WTC11 (cell line): ENCODE results near the gene ANGPTL5. TPM values are rescaled to one million over a fixed set of nuclear protein-coding genes. Genes with fewer than 3 reads are reported as not detected.

Experiments
- ATAC-seq: fragments of 200-7000 bp; cut with Tn5 transposase; 2 replicates; pipeline ENCODE4 v1.10.0; 2021; ENCODE audit warnings: mild to moderate bottlenecking, moderate library complexity
- CTCF ChIA-PET: fragments of 300-600 bp; sonication (Branson Sonifier 250); formaldehyde crosslinking; loops from one replicate; lab custom pipeline; 2021; ENCODE audit warnings: antibody characterized with exemption; lab: Charles Lee
- POLR2A ChIA-PET: fragments of 350-600 bp; sonication (Branson Sonifier 250); formaldehyde crosslinking; loops from one replicate; lab custom pipeline; 2021; ENCODE audit warnings: antibody characterized with exemption; lab: Charles Lee
- DNase-seq: peaks from one replicate; pipeline ENCODE4 v3.0.0; 2021; ENCODE audit warnings: low spot score
- H3K27ac Mint-ChIP-seq: 2 replicates; pipeline ENCODE4 v1.8.0; 2021; ENCODE audit warnings: mixed read lengths
- H3K27me3 Mint-ChIP-seq: 2 replicates; pipeline ENCODE4 v1.8.0; 2021; ENCODE audit warnings: low read depth, mild to moderate bottlenecking, moderate library complexity, mixed read lengths
- H3K36me3 Mint-ChIP-seq: 2 replicates; pipeline ENCODE4 v1.8.0; 2021; ENCODE audit warnings: mixed read lengths
- H3K4me1 Mint-ChIP-seq: 2 replicates; pipeline ENCODE4 v1.8.0; 2022; ENCODE audit warnings: mixed read lengths
- H3K4me3 Mint-ChIP-seq: 2 replicates; pipeline ENCODE4 v1.8.0; 2021; ENCODE audit warnings: mild to moderate bottlenecking, moderate library complexity, mixed read lengths
- H3K9me3 Mint-ChIP-seq: 2 replicates; pipeline ENCODE4 v1.8.0; 2021; ENCODE audit warnings: mixed read lengths
- AR ChIP-seq: fragments of 250-450 bp; sonication (Bioruptor Pico); IDR thresholded peaks from 2 replicates; pipeline ENCODE4 v1.9.0; 2021; ENCODE audit warnings: mild to moderate bottlenecking
- CREB1 ChIP-seq: sonication (generic); formaldehyde crosslinking; IDR thresholded peaks from 2 replicates; pipeline ENCODE4 v1.8.0; 2023; ENCODE audit warnings: mild to moderate bottlenecking, missing genetic modification reagents
- E2F5 ChIP-seq: sonication (generic); formaldehyde crosslinking; IDR thresholded peaks from 2 replicates; pipeline ENCODE4 v1.8.1; 2022; ENCODE audit warnings: mild to moderate bottlenecking, moderate library complexity, missing genetic modification reagents
- ELF4 ChIP-seq: sonication (generic); formaldehyde crosslinking; IDR thresholded peaks from 2 replicates; pipeline ENCODE4 v1.8.1; 2022; ENCODE audit warnings: low read depth, mild to moderate bottlenecking, moderate library complexity, missing genetic modification reagents
- ETV6 ChIP-seq: sonication (generic); formaldehyde crosslinking; IDR thresholded peaks from 2 replicates; pipeline ENCODE4 v1.8.1; 2022; ENCODE audit warnings: mild to moderate bottlenecking, missing genetic modification reagents
- FOXP1 ChIP-seq: sonication (generic); formaldehyde crosslinking; IDR thresholded peaks from 2 replicates; pipeline ENCODE4 v1.8.0; 2022; ENCODE audit warnings: missing genetic modification reagents, mild to moderate bottlenecking, moderate library complexity, borderline replicate concordance
- FOXP4 ChIP-seq: sonication (generic); formaldehyde crosslinking; IDR thresholded peaks from 2 replicates; pipeline ENCODE4 v1.8.0; 2022; ENCODE audit warnings: mild to moderate bottlenecking, missing genetic modification reagents
- GTF2I ChIP-seq: fragments of 250-450 bp; sonication (Bioruptor Pico); conservative IDR thresholded peaks from 2 replicates; pipeline ENCODE4 v1.4.0; 2021; ENCODE audit warnings: mild to moderate bottlenecking
- JAZF1 ChIP-seq: fragments of 250-450 bp; sonication (Bioruptor Pico); IDR thresholded peaks from 2 replicates; pipeline ENCODE4 v1.9.0; 2021; ENCODE audit warnings: moderate library complexity, mild to moderate bottlenecking, inconsistent platforms
- MAX ChIP-seq: sonication (generic); formaldehyde crosslinking; IDR thresholded peaks from 2 replicates; pipeline ENCODE4 v1.8.0; 2022; ENCODE audit warnings: mild to moderate bottlenecking, missing genetic modification reagents
- MYBL2 ChIP-seq: sonication (generic); formaldehyde crosslinking; IDR thresholded peaks from 2 replicates; pipeline ENCODE4 v1.8.1; 2023; ENCODE audit warnings: mild to moderate bottlenecking, moderate library complexity, missing genetic modification reagents
- TCF7 ChIP-seq: sonication (generic); formaldehyde crosslinking; IDR thresholded peaks from 2 replicates; pipeline ENCODE4 v1.8.0; 2022; ENCODE audit warnings: mild to moderate bottlenecking, low read depth, missing genetic modification reagents, moderate library complexity
- TP53 ChIP-seq: sonication (generic); formaldehyde crosslinking; IDR thresholded peaks from 2 replicates; pipeline ENCODE4 v1.8.1; 2023; ENCODE audit warnings: mild to moderate bottlenecking, missing genetic modification reagents
- ZNF121 ChIP-seq: sonication (generic); formaldehyde crosslinking; IDR thresholded peaks from 2 replicates; pipeline ENCODE4 v1.8.0; 2023; ENCODE audit warnings: missing genetic modification reagents
- ZNF219 ChIP-seq: sonication (generic); formaldehyde crosslinking; IDR thresholded peaks from 2 replicates; pipeline ENCODE4 v1.8.0; 2023; ENCODE audit warnings: missing genetic modification reagents, mild to moderate bottlenecking, borderline replicate concordance
- ZNF263 ChIP-seq: sonication (generic); formaldehyde crosslinking; IDR thresholded peaks from 2 replicates; pipeline ENCODE4 v1.8.1; 2022; ENCODE audit warnings: low read depth, mild to moderate bottlenecking, moderate library complexity, missing genetic modification reagents
- ZNF423 ChIP-seq: fragments of 250-450 bp; sonication (Bioruptor Pico); IDR thresholded peaks from 2 replicates; pipeline ENCODE4 v2.1.2; 2022; ENCODE audit warnings: mild to moderate bottlenecking, moderate library complexity
- total RNA-seq: library from RNA; stranded (reverse); gene quantifications from 3 replicates; pipeline ENCODE4 v1.2.3, GENCODE V29; 2021
- TF ChIP-seq, protein P1 (sequence below): fragments of 250-450 bp; sonication (Bioruptor Pico); IDR thresholded peaks from 2 replicates; pipeline ENCODE4 v1.9.0; 2021; ENCODE audit warnings: mild to moderate bottlenecking
- TF ChIP-seq, protein P2 (sequence below): sonication (generic); formaldehyde crosslinking; IDR thresholded peaks from 2 replicates; pipeline ENCODE4 v1.8.0; 2022; ENCODE audit warnings: missing genetic modification reagents
- TF ChIP-seq, protein P3 (sequence below): fragments of 250-450 bp; sonication (Bioruptor Pico); IDR thresholded peaks from 2 replicates; pipeline ENCODE4 v1.8.0; 2021; ENCODE audit warnings: mild to moderate bottlenecking

Gene ANGPTL5
- total RNA-seq, 1 experiment from 2014 or later: not detected

DNA sequence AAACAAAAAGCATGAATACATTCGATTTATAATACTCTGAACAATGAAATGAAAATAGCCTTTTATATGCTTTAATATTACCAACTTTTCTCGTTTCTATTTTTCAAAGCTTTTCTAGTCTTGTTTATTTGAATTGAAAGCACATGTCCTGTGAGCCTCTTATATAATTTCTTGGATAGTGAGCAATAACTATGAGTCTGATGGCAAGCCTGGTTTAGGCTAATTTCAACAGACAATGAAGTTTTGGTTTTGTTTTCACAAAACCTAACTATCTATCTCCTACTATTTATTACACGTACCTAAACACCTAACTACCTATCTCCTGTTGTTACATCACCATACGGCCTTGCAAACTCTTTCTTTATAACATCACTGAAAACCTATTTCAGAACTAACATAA lies 30.7 kb downstream of the ANGPTL5 start:
- no peak overlapping the region for H3K27ac Mint-ChIP-seq
- H3K27me3 Mint-ChIP-seq: no peaks in the 10 kb centered on the region
- CTCF ChIA-PET: no interaction called here
- peaks cover 5% of the 10 kb centered on the region; the same call in 1 of the 2 replicates for H3K9me3 Mint-ChIP-seq
- no peaks in the 10 kb centered on the region for H3K36me3 Mint-ChIP-seq
- DNase-seq: no peak
- no peak for ATAC-seq
- H3K4me1 Mint-ChIP-seq: no peaks in the 10 kb centered on the region
- POLR2A ChIA-PET: no interaction called here
- TF ChIP-seq ZNF263 (CRISPR knock-in tag) (no peak), CREB1 (CRISPR knock-in tag) (no peak), ETV6 (CRISPR knock-in tag) (no peak), TCF7 (CRISPR knock-in tag) (no peak), E2F5 (CRISPR knock-in tag) (no peak), MYBL2 (CRISPR knock-in tag) (no peak), FOXP4 (CRISPR knock-in tag) (no peak)
- H3K4me3 Mint-ChIP-seq: no peak overlapping the region

DNA sequence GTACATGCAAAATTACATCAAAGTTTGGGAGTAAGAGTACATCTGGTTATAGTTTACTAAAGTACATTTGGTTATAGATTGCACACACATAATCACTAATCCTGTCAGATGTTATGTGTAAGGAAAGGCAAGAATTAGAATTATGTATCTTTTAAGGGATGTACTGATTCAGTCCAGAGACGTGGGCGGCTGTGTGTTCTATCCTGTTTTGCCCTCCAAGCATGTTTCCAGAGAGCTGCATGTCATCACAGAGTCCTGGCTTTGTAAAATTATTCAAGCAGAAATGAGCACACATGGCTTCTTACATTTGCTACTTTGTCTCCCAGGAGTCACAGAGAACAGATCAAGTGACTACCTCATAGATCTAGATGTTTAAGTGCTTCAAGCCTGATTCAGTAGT lies 34.7 kb downstream of the ANGPTL5 start:
- Mint-ChIP-seq H3K27me3 (no peaks in the 10 kb centered on the region; the same call in 1 of the 2 replicates), H3K27ac (no peak overlapping the region), H3K36me3 (no peaks in the 10 kb centered on the region), H3K9me3 (no peaks in the 10 kb centered on the region), H3K4me3 (no peak overlapping the region), H3K4me1 (no peaks in the 10 kb centered on the region)
- no peak for TF ChIP-seq ZNF219
- no peak for TF ChIP-seq AR (CRISPR knock-in tag)
- TF ChIP-seq, protein P1, sequence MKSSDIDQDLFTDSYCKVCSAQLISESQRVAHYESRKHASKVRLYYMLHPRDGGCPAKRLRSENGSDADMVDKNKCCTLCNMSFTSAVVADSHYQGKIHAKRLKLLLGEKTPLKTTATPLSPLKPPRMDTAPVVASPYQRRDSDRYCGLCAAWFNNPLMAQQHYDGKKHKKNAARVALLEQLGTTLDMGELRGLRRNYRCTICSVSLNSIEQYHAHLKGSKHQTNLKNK: no peak
- TF ChIP-seq JAZF1: no peak
- TF ChIP-seq, protein P2, sequence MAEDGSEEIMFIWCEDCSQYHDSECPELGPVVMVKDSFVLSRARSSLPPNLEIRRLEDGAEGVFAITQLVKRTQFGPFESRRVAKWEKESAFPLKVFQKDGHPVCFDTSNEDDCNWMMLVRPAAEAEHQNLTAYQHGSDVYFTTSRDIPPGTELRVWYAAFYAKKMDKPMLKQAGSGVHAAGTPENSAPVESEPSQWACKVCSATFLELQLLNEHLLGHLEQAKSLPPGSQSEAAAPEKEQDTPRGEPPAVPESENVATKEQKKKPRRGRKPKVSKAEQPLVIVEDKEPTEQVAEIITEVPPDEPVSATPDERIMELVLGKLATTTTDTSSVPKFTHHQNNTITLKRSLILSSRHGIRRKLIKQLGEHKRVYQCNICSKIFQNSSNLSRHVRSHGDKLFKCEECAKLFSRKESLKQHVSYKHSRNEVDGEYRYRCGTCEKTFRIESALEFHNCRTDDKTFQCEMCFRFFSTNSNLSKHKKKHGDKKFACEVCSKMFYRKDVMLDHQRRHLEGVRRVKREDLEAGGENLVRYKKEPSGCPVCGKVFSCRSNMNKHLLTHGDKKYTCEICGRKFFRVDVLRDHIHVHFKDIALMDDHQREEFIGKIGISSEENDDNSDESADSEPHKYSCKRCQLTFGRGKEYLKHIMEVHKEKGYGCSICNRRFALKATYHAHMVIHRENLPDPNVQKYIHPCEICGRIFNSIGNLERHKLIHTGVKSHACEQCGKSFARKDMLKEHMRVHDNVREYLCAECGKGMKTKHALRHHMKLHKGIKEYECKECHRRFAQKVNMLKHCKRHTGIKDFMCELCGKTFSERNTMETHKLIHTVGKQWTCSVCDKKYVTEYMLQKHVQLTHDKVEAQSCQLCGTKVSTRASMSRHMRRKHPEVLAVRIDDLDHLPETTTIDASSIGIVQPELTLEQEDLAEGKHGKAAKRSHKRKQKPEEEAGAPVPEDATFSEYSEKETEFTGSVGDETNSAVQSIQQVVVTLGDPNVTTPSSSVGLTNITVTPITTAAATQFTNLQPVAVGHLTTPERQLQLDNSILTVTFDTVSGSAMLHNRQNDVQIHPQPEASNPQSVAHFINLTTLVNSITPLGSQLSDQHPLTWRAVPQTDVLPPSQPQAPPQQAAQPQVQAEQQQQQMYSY (CRISPR knock-in tag): no peak
- no peak for TF ChIP-seq FOXP1 (CRISPR knock-in tag)
- TF ChIP-seq ELF4 (CRISPR knock-in tag): no peak
- TF ChIP-seq, protein P3, sequence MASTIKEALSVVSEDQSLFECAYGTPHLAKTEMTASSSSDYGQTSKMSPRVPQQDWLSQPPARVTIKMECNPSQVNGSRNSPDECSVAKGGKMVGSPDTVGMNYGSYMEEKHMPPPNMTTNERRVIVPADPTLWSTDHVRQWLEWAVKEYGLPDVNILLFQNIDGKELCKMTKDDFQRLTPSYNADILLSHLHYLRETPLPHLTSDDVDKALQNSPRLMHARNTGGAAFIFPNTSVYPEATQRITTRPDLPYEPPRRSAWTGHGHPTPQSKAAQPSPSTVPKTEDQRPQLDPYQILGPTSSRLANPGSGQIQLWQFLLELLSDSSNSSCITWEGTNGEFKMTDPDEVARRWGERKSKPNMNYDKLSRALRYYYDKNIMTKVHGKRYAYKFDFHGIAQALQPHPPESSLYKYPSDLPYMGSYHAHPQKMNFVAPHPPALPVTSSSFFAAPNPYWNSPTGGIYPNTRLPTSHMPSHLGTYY: no peak
- no peak for TF ChIP-seq MAX (CRISPR knock-in tag)
- no peak for TF ChIP-seq GTF2I (CRISPR knock-in tag)
- TF ChIP-seq TP53: no peak
- TF ChIP-seq ZNF121 (CRISPR knock-in tag): no peak
- TF ChIP-seq ZNF423: no peak
- ChIA-PET POLR2A (no interaction called here), CTCF (no interaction called here)
- DNase-seq (no peak), ATAC-seq (no peak)
